ENCODE measurements around the gene RETREG1.

Gene RETREG1

GRCh38 chr5:16521521-16522483, 95.0 kb downstream of the RETREG1 start:
- DNase-seq = no peak

GRCh38 chr5:16520841-16521240, 96.0 kb downstream of the RETREG1 start:
- DNase-seq = no peak

GRCh38 chr5:16519435-16519834, 97.4 kb downstream of the RETREG1 start:
- no peak for DNase-seq

GRCh38 chr5:16518606-16519005, 98.2 kb downstream of the RETREG1 start:
- DNase-seq = no peak

- no peak for DNase-seq
Measured at GRCh38 chr5:16515532-16515931, 101.3 kb downstream of the RETREG1 start.

- DNase-seq = no peak
Measured at GRCh38 chr5:16510098-16510497, 106.7 kb downstream of the RETREG1 start.

- DNase-seq = no peak
Measured at GRCh38 chr5:16508730-16509531, 107.9 kb downstream of the RETREG1 start.

GRCh38 chr5:16507716-16508115, 109.1 kb downstream of the RETREG1 start:
- no peak for DNase-seq

- no peak for DNase-seq
Measured at GRCh38 chr5:16505904-16506303, 110.9 kb downstream of the RETREG1 start.

- DNase-seq = no peak
Measured at GRCh38 chr5:16505140-16505891, 111.5 kb downstream of the RETREG1 start.

- no peak for DNase-seq
Measured at GRCh38 chr5:16504571-16504970, 112.2 kb downstream of the RETREG1 start.

- DNase-seq = no peak
Measured at GRCh38 chr5:16502866-16503265, 113.9 kb downstream of the RETREG1 start.

- DNase-seq = no peak
Measured at GRCh38 chr5:16500024-16500423, 116.8 kb downstream of the RETREG1 start.

- DNase-seq = no peak
Measured at GRCh38 chr5:16497546-16497945, 119.3 kb downstream of the RETREG1 start.

GRCh38 chr5:16493261-16493660, 123.5 kb downstream of the RETREG1 start:
- DNase-seq = no peak

- no peak for DNase-seq
Measured at GRCh38 chr5:16492398-16493140, 124.2 kb downstream of the RETREG1 start.

GRCh38 chr5:16490911-16491310, 125.9 kb downstream of the RETREG1 start:
- no peak for DNase-seq

GRCh38 chr5:16489322-16489791, 127.4 kb downstream of the RETREG1 start:
- DNase-seq = peak; percentile 8 to 94

- DNase-seq = no peak
Measured at GRCh38 chr5:16487456-16487855, 129.3 kb downstream of the RETREG1 start.

GRCh38 chr5:16486711-16487111, 130.1 kb downstream of the RETREG1 start:
- DNase-seq = no peak

- DNase-seq = no peak
Measured at GRCh38 chr5:16485656-16486055, 131.1 kb downstream of the RETREG1 start.

- no peak for DNase-seq
Measured at GRCh38 chr5:16484081-16484480, 132.7 kb downstream of the RETREG1 start.
